Testis (tissue), 2 donors: ENCODE measurements around the gene PRG2.

Experiments
- CTCF ChIP-seq, 3 experiments: fragments of 450-650 bp in 2 of 3; fragments of 200-600 bp in 1 of 3; sonication (generic) in 1 of 3; IDR thresholded peaks; one replicate each; pipeline ENCODE4 v1.5.1; 2016 to 2019; ENCODE audit warnings: antibody characterized with exemption in 3 of 3, mild to moderate bottlenecking in 2 of 3, moderate library complexity in 1 of 3
- POLR2A ChIP-seq: fragments of 450-650 bp; IDR thresholded peaks from one replicate; pipeline ENCODE4 v1.6.1; 2017; ENCODE audit warnings: antibody characterized with exemption, mild to moderate bottlenecking, moderate library complexity

DNA sequence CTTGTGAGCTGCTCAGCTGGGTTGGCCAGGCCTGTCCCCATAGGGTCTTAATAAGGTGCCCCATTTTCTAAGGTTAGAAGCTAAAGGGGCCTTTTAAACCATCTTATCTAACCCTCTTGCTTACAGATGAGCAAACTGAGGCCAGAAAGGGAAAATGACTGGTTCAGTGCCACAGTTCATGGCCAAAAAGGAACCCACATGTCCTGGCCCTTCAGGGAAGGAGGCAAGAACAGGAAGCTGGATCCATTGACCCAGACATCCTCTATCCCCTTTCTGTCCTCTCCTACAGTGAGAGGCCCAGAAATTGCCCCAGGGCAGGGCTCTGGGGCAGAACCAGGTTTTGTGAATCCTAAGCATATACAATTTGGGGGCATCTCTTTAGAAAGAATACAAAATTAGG is 19.5 kb downstream of the PRG2 start:
- TF ChIP-seq CTCF (IDR thresholded peaks at IDR 0.05) (no peak), POLR2A (no peak)
